H9 (cell line): ENCODE data around the gene RANGRF. TPM values are rescaled to one million over a fixed set of nuclear protein-coding genes. Genes with fewer than 3 reads are reported as not detected.

Experiments used
- DNase-seq: peaks from one replicate; pipeline ENCODE4 v3.0.0-alpha.2; 2017
- H2AFZ ChIP-seq: one replicate; pipeline ENCODE4 v1.6.1; 2013; ENCODE audit warnings: mild to moderate bottlenecking, low read length, control low read depth, moderate library complexity
- H2AK5ac ChIP-seq: 2 replicates; pipeline ENCODE4 v1.6.1; 2013; ENCODE audit warnings: low read length, control low read depth, mixed read lengths; ENCODE audit not compliant: insufficient read length
- H2BK120ac ChIP-seq: one replicate; pipeline ENCODE4 v1.6.1; 2013; ENCODE audit warnings: low read depth, mild to moderate bottlenecking, low read length, control low read depth, inconsistent platforms; ENCODE audit not compliant: poor library complexity, severe bottlenecking
- H2BK12ac ChIP-seq: 2 replicates; pipeline ENCODE4 v1.6.1; 2013; ENCODE audit warnings: low read length, control low read depth, mixed read lengths, low read depth; ENCODE audit not compliant: insufficient read length
- H2BK15ac ChIP-seq: 2 replicates; pipeline ENCODE4 v1.6.1; 2013; ENCODE audit warnings: low read depth, low read length, control low read depth
- H2BK20ac ChIP-seq: one replicate; pipeline ENCODE4 v1.6.1; 2013; ENCODE audit warnings: low read depth, mild to moderate bottlenecking, low read length, control low read depth, inconsistent platforms; ENCODE audit not compliant: poor library complexity, severe bottlenecking
- H2BK5ac ChIP-seq: 2 replicates; pipeline ENCODE4 v1.6.1; 2013; ENCODE audit warnings: low read length, control low read depth, mixed read lengths; ENCODE audit not compliant: insufficient read length
- H3K14ac ChIP-seq: 2 replicates; pipeline ENCODE4 v1.6.1; 2013; ENCODE audit warnings: low read length, control low read depth; ENCODE audit not compliant: insufficient read depth
- H3K18ac ChIP-seq: 2 replicates; pipeline ENCODE4 v1.6.1; 2013; ENCODE audit warnings: low read depth, mild to moderate bottlenecking, mixed read lengths, low read length, control low read depth; ENCODE audit not compliant: insufficient read length
- H3K23ac ChIP-seq: 2 replicates; pipeline ENCODE4 v1.6.1; 2013; ENCODE audit warnings: low read length, control low read depth, mixed read lengths, low read depth; ENCODE audit not compliant: insufficient read length
- H3K23me2 ChIP-seq: 2 replicates; pipeline ENCODE4 v1.6.1; 2013; ENCODE audit warnings: low read depth, mild to moderate bottlenecking, mixed read lengths, low read length, control low read depth; ENCODE audit not compliant: insufficient read length, poor library complexity, severe bottlenecking
- H3K27ac ChIP-seq: 2 replicates; pipeline ENCODE4 v1.5.1; 2013; ENCODE audit warnings: low read length, control low read depth, mixed read lengths, low read depth; ENCODE audit not compliant: insufficient read length
- H3K27me3 ChIP-seq: 2 replicates; pipeline ENCODE4 v1.6.1; 2013; ENCODE audit warnings: low read length, control low read depth, inconsistent platforms; ENCODE audit not compliant: insufficient read depth
- H3K4ac ChIP-seq: 2 replicates; pipeline ENCODE4 v1.6.1; 2013; ENCODE audit warnings: low read depth, mild to moderate bottlenecking, control low read depth, inconsistent platforms, low read length, moderate library complexity
- H3K4me1 ChIP-seq: 2 replicates; pipeline ENCODE4 v1.6.1; 2013; ENCODE audit warnings: low read length, control low read depth, inconsistent platforms; ENCODE audit not compliant: insufficient read depth
- H3K4me2 ChIP-seq: 2 replicates; pipeline ENCODE4 v1.6.1; 2013; ENCODE audit warnings: low read length, control low read depth, mixed read lengths; ENCODE audit not compliant: insufficient read length, insufficient read depth
- H3K56ac ChIP-seq: 2 replicates; pipeline ENCODE4 v1.6.1; 2013; ENCODE audit warnings: low read depth, mild to moderate bottlenecking, mixed read lengths, low read length, control low read depth; ENCODE audit not compliant: insufficient read length
- H3K79me1 ChIP-seq: 2 replicates; pipeline ENCODE4 v1.6.1; 2013; ENCODE audit warnings: low read depth, mild to moderate bottlenecking, moderate library complexity, low read length, control low read depth, inconsistent platforms; ENCODE audit not compliant: insufficient read depth, poor library complexity, severe bottlenecking
- H3K79me2 ChIP-seq: 2 replicates; pipeline ENCODE4 v1.6.1; 2013; ENCODE audit warnings: low read length, control low read depth, inconsistent platforms; ENCODE audit not compliant: insufficient read depth
- H3K9ac ChIP-seq: 2 replicates; pipeline ENCODE4 v1.6.1; 2013; ENCODE audit warnings: low read length, control low read depth, mixed read lengths; ENCODE audit not compliant: insufficient read length; ENCODE audit errors: extremely low read depth
- H3K9me3 ChIP-seq: one replicate; pipeline ENCODE4 v1.6.1; 2013; ENCODE audit warnings: low read depth, low read length, inconsistent platforms; ENCODE audit not compliant: control insufficient read depth
- H3T11ph ChIP-seq: one replicate; pipeline ENCODE4 v1.6.1; 2013; ENCODE audit warnings: mild to moderate bottlenecking, low read length, control low read depth, inconsistent platforms
- H4K20me1 ChIP-seq: one replicate; pipeline ENCODE4 v1.6.1; 2013; ENCODE audit not compliant: control insufficient read depth, insufficient read length, insufficient read depth
- H4K5ac ChIP-seq: 2 replicates; pipeline ENCODE4 v1.6.1; 2013; ENCODE audit warnings: low read depth, mild to moderate bottlenecking, mixed read lengths, low read length, control low read depth; ENCODE audit not compliant: insufficient read length
- H4K8ac ChIP-seq: replicated peaks from 2 replicates; pipeline ENCODE4 v1.6.1; 2013; ENCODE audit warnings: low read length, control low read depth, mixed read lengths, low read depth; ENCODE audit not compliant: insufficient read length
- H4K91ac ChIP-seq: 2 replicates; pipeline ENCODE4 v1.6.1; 2013; ENCODE audit warnings: low read depth, mild to moderate bottlenecking, moderate library complexity, mixed read lengths, low read length, control low read depth; ENCODE audit not compliant: insufficient read length
- H3K27ac Mint-ChIP-seq, 3 experiments: 2 replicates in 2 of 3; 3 replicates in 1 of 3; pipeline ENCODE4 v1.8.0; 2020 to 2021; ENCODE audit warnings: mixed read lengths in 3 of 3, mild to moderate bottlenecking in 1 of 3, moderate library complexity in 1 of 3
- H3K27me3 Mint-ChIP-seq: 2 replicates; pipeline ENCODE4 v1.8.0; 2021; ENCODE audit warnings: low read depth, mild to moderate bottlenecking, moderate library complexity, mixed read lengths
- H3K36me3 Mint-ChIP-seq, 3 experiments: 2 replicates in 2 of 3; 3 replicates in 1 of 3; pipeline ENCODE4 v1.8.0; 2020 to 2021; ENCODE audit warnings: low read depth in 3 of 3, mixed read lengths in 3 of 3; ENCODE audit not compliant: insufficient read depth in 1 of 3
- H3K4me1 Mint-ChIP-seq, 2 experiments: 2 replicates each; pipeline ENCODE4 v1.8.0; 2020; ENCODE audit warnings: mixed read lengths in 2 of 2
- H3K4me3 Mint-ChIP-seq, 2 experiments: 2 replicates in 1 of 2; 3 replicates in 1 of 2; pipeline ENCODE4 v1.8.0; 2020 to 2021; ENCODE audit warnings: mild to moderate bottlenecking in 2 of 2, mixed read lengths in 2 of 2, moderate library complexity in 1 of 2
- H3K9me3 Mint-ChIP-seq, 2 experiments: 2 replicates in 1 of 2; 3 replicates in 1 of 2; pipeline ENCODE4 v1.8.0; 2020; ENCODE audit warnings: mild to moderate bottlenecking in 2 of 2, mixed read lengths in 2 of 2, moderate library complexity in 1 of 2
- WGBS: extraction: QIAGEN DNeasy Blood & Tissue Kit; methylation state at CpG from one replicate; pipeline ENCODE4 v1.1.7; 2013; ENCODE audit warnings: missing lambda C conversion rate, low lambda C conversion rate, mixed read lengths; ENCODE audit not compliant: insufficient read length; ENCODE audit errors: extremely low coverage; 5-methylcytosine and 5-hydroxymethylcytosine counted together
- total RNA-seq: library from RNA; stranded (reverse); gene quantifications from 2 replicates; pipeline ENCODE4 v1.2.1, GENCODE V29; 2021
- TF ChIP-seq, protein P1 (sequence below): fragments of 200-600 bp; sonication (generic); conservative IDR thresholded peaks from 3 replicates; pipeline ENCODE4 v1.8.0; 2021; ENCODE audit warnings: antibody characterized with exemption, mild to moderate bottlenecking

Gene RANGRF
- total RNA-seq, 1 experiment from 2014 or later = 36.9 TPM

DNA sequence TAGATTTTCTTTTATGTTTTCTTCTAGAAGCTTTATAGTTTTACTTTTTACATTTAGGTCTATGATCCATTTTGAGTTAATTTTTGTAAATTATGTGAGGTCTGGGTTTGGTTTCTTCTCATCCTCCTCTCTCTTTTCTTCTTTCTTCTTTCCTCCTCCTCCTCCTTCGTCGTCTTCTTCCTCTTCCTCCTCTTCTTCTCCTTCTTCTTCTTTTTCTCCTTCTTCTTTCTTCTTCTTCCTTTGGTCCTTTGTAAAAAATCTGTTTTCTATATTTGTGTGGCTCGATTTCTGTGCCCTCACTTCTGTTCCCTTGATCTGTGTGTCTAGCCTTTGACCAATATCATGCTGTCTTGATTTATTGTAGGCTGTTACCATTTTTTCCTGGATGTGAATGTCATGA is 11.8 kb downstream of the RANGRF start:
- H4K5ac ChIP-seq = no peak overlapping the region
- no peak overlapping the region for H2AK5ac ChIP-seq
- no peak overlapping the region for H2BK120ac ChIP-seq
- H3K56ac ChIP-seq = no peak overlapping the region
- DNase-seq = no peak
- no peak overlapping the region for H2BK12ac ChIP-seq
- H3K14ac ChIP-seq = no peak overlapping the region
- no CpG with 5 or more reads among the region's 3 CpGs for WGBS
- no peaks in the 10 kb centered on the region for H4K20me1 ChIP-seq
- no peaks in the 10 kb centered on the region for H3K4me1 ChIP-seq
- Mint-ChIP-seq H3K4me1 (peaks cover 4 to 5% of the 10 kb centered on the region in 2 experiments; a peak in 3 of 4 replicates), H3K9me3 (peaks cover 0 to 6% of the 10 kb centered on the region in 2 experiments; a peak in 1 of 5 replicates), H3K4me3 (peak overlapping the region in 1 of 2 experiments; percentile 50; a peak in 1 of 5 replicates), H3K27ac (no peak overlapping the region), H3K36me3 (no peaks in the 10 kb centered on the region), H3K27me3 (peaks cover 6% of the 10 kb centered on the region; the same call in 1 of the 2 replicates)
- H3K18ac ChIP-seq = no peak overlapping the region
- H3K23me2 ChIP-seq = no peaks in the 10 kb centered on the region
- H3K4me2 ChIP-seq = no peak overlapping the region
- H2AFZ ChIP-seq = no peak overlapping the region
- no peaks in the 10 kb centered on the region for H3K79me2 ChIP-seq
- H2BK5ac ChIP-seq = no peak overlapping the region
- H3K9me3 ChIP-seq = no peaks in the 10 kb centered on the region
- no peak overlapping the region for H3K4ac ChIP-seq
- H3K79me1 ChIP-seq = no peaks in the 10 kb centered on the region
- H4K91ac ChIP-seq = no peak overlapping the region
- no peak overlapping the region for H3T11ph ChIP-seq
- no peak overlapping the region for H3K9ac ChIP-seq
- H3K23ac ChIP-seq = no peak overlapping the region
- no peak overlapping the region for H4K8ac ChIP-seq
- H2BK15ac ChIP-seq = no peak overlapping the region
- no peak overlapping the region for H2BK20ac ChIP-seq
- no peaks in the 10 kb centered on the region for H3K27me3 ChIP-seq
- no peak overlapping the region for H3K27ac ChIP-seq
- TF ChIP-seq, protein P1, sequence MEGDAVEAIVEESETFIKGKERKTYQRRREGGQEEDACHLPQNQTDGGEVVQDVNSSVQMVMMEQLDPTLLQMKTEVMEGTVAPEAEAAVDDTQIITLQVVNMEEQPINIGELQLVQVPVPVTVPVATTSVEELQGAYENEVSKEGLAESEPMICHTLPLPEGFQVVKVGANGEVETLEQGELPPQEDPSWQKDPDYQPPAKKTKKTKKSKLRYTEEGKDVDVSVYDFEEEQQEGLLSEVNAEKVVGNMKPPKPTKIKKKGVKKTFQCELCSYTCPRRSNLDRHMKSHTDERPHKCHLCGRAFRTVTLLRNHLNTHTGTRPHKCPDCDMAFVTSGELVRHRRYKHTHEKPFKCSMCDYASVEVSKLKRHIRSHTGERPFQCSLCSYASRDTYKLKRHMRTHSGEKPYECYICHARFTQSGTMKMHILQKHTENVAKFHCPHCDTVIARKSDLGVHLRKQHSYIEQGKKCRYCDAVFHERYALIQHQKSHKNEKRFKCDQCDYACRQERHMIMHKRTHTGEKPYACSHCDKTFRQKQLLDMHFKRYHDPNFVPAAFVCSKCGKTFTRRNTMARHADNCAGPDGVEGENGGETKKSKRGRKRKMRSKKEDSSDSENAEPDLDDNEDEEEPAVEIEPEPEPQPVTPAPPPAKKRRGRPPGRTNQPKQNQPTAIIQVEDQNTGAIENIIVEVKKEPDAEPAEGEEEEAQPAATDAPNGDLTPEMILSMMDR = no peak
